ENCODE data around the gene SLC9A9.

GRCh38 chr3:143825513-143825912, 22.8 kb downstream of the SLC9A9 start:
- TF ChIP-seq POLR2A (IDR thresholded peaks at IDR 0.05) = no peak
- no peak for TF ChIP-seq CTCF (IDR thresholded peaks at IDR 0.05)

Data from uterus (tissue), 2 donors.